T-helper 9 cell (primary cell): ENCODE data around the gene UBR1.

Experiments
- DNase-seq: peaks from one replicate; pipeline ENCODE4 v3.0.0-alpha.2; 2020

Gene UBR1

DNA sequence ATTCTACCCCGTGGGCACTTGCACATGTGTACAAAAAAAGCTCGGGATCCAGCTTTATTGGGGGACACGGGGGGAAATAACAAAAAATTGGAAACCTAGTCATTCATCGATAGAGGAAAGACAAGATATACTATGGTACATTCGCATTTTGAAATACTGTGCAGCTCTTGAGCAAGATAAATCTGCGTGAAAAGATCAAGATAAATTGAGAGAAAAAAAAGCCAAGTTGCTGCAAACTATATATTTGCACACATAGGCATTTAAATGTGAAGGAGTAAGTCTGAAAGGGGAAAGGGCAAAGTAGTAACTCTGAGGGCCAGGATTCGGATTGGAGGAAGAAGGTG, 620 bp upstream of the UBR1 start:
- no peak for DNase-seq

DNA sequence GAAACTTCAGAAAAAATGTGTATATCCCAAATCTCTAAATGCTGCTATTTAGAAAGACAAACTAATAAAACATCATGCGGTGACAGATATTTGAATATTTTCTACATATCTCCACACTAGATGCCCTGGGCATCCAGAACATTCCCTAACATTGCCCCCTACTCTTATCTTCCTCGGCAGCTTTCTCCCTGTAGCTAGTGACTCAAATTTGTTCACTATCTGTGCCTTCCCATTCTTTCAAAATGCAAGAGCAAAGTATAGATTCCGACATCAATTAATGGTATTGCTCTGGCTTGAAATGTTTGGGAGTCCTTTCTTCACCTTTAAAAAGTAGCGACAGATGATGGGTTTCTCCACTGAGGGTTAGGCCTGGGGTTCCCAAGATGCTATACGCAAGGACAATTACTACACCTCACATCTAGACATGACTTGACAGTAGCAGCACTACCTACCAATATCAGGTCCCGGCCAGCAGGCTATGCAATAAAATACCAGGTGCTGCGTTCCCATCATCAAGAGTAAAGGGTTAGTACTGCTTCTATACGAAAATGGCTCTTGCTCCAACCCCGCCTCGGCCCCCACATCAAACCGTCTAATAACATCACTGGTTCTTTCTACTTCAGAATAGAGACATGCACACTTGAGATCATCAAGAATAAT, 631 bp downstream of the UBR1 start:
- DNase-seq = no peak

DNA sequence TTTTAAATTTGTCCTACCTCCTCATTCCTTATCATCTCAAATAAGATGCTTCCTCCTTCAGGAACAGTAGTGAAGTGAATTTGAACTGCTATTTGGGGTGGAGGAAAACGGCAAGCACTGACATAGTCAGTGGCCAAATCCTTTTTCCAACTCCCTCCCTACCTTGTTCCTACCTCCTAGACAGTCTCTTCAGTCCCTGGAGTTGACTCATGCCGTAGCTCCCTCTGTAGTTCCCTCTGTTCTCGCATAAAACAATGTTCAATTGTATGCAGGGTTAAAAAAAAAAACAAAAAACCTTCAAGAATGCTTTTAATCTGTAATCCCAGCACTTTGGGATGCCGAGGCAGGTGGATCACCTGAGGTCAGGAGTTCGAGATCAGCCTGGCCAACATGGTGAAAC, 1.4 kb downstream of the UBR1 start:
- no peak for DNase-seq

DNA sequence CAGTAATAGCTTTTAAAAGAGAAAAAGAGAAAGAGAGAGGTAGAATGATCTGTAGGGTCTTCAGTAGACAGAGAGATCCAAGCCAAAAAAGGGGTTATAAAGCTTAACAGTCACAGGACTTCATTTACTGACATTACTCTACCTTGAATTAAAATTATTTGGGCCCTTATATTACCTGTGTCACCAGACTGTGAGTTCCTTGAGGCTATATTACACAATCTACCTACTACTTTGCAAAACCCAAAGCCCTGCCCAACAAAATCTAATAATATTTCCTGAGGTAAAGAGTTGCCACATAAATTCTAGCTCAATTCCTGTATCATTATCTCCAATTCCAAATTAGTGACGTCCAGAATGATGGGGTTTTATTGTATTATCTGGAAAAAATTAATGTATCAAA, 1.9 kb downstream of the UBR1 start:
- no peak for DNase-seq

DNA sequence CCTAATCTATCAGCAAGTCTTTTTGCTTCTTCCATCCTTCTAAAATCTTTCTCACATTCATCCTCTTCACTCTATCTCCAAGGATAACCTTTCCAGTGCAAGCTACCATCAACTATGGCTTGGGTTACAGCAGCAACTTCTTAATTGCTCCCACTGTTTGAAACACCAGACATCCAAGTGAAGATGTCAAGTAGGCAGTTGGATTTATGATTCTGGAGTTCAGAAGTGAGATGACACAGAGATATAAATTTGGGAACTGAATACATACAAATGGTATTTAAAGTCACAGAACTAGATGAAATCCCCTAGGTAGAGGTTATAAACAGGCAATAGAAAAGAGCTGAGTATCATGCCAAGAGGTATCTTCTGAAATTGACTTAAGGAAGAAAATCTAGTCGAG, 3.7 kb downstream of the UBR1 start:
- DNase-seq = no peak

DNA sequence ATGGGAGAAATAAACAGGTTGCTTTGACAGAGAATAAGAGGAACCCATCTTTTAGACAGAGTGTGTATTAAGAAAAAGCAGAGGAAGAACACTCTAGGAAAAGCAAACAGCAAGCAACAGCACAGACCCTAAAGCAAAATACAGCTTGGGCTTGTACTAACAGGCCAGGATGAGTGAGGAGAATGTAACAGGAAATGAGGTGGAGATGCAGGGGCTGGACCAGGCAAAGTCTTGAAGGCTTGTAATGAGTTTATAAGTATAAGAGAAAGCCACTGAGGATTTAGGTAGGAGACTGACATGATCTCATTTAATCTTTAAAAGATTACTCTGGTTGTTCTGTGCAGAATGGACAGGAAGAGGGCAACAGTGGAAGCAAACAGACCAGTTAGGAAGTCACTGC, 4.9 kb downstream of the UBR1 start:
- DNase-seq = no peak

DNA sequence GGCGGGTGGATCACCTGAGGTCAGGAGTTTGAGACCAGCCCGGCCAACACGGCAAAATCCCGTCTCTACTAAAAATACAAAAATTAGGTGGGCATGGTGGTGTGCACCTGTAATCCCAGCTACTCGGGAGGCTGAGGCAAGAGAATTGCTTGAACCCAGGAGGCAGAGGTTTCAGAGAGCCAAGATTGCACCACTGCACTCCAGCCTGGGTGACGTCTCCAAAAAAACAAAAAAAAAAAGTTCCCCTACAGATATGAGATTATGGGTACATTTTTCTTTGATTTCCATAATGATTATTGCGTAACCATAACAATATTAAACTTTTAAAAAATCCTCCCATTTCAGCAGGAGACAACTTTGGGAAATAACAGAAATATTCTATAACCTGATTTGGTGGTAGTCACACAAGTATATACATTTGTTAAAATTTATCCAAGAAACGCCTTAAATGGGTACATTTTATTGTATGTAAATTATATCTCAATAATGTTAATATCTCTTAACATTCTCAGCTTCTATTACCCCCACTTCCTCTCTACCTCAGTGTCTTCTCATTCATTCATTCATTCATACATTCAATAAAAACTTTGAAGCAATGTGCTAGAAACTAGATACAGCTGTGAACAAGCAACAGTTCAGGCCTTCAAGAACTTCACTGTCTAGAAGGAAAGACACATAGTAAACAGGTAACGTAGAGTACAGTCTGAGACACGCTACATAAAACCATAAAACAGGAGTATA, 6.6 kb downstream of the UBR1 start:
- no peak for DNase-seq

DNA sequence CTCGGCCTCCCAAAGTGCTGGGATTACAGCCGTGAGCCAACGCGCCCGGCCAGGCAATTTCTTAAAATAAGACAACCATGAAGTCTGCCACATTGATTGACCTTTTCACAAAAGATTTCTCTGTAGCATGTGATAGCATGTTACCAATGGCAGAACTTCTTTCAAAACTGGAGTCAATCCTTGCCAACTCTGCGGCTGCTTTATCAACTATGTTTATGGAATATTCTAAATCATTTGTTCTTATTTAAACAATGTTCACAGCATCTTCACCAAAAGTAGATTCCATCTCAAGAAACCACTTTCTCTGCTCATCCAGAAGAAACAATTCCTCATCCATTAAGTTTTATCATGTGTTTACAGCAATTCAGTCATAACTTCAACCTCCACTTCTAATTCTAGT, 9.4 kb downstream of the UBR1 start:
- DNase-seq = no peak

DNA sequence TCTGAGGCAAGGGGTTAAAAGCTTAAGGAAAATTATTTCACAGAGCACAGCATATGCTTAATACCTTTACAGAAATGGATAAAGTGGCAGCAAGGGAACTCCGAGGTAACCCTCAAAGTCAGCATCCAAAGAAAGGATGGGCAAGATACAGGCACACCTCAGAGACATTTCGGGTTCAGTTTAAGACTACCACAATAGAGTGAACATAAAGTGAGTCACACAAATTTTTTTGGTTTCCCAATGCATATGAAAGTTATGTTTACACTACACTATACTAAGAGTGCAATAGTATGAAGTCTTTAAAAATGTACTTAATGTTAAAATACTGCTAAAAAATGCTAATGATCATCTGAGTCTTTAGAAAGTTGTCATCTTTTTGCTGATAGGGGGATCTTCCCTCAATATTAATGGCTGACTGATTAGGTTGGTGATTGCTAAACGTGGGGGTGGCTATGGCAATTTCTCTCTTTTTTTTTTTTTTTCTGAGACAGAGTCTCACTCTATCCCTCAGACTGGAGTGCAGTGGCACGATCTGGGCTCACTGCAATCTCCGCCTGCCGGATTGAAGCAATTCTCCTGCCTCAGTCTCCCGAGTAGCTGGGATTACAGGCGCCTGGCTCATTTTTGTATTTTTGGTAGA, 10.0 kb downstream of the UBR1 start:
- no peak for DNase-seq

DNA sequence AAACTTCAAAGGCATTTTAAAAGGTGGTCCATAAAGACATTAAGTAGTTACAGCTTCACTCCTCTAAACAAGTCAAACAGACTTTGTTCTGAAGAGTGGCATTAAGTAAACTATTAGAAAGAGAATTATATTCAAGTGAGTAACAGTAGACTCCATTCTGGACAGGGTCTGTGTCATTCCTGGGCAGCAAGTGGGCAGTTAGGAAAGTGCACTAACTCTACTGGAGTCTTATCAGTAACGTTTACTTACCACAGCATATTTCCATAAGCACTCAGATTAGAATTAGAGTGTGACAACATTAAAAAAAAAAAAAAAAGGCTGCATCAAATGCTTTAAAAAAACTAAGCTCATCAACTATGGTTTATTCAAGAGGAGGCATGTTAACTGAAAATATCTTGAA, 10.6 kb downstream of the UBR1 start:
- no peak for DNase-seq

DNA sequence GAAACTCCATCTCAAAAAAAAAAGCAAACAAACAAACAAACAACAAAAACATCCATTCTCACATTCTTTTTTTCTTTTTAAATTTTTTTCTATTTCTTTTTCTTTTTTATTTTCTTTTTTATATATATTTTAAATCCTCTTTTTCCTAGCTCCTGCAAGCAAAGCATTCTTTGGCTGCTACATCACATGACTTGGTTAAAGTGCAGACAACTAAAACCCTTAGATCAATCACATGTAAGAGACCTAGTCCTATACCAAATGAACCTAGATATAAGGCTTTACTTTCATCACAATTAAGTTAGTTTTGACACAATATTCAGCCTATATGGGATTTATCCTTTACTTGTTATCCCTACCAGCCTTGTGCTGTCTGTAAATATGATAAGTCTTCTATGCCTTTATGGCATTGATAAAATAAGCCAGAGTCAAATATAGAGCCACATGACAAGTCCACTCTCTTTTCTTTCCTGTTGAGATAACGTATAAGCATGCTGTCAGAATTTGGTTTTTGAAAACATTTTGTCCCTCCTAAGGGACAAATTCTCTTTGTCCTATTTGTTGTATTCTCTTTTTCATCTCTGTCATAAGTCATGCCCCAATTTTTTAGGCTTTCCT, 11.3 kb downstream of the UBR1 start:
- DNase-seq = no peak

DNA sequence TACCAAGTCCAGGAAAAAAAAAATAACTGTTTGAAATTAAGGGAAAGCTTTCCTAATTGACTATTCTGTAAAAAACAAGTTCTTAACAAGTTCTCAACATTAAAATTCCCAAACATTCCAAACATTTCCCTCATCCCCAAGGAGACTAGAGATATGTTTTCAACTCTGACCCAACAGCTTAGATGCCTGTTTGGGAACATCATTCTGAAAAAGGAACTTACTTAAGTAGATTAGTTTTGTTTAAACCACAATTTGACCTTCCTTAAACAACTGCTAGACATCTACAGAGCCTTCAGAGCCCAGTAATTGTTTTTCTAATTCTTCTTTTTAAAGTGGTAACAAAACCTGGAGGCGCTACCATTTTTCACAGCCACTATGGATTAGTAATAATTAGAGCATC, 12.8 kb downstream of the UBR1 start:
- no peak for DNase-seq

DNA sequence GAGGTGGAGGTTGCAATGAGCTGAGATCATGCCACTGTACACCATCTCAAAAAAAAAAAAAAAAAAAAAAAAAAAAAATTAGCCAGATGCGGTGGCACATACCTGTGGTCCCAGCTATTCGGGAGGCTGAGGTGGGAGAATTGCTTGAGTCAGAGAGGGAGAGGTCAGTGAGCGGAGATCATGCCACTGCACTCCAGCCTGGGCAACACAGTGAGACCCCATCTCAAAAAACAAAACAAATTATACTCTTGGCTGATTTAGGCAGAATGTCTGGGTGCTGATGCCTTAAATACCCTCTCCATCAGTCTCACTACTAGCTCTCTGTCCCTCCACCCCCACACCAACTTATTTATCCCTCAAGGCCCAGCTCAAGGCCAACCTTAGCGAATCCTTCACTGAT, 14.0 kb downstream of the UBR1 start:
- no peak for DNase-seq

DNA sequence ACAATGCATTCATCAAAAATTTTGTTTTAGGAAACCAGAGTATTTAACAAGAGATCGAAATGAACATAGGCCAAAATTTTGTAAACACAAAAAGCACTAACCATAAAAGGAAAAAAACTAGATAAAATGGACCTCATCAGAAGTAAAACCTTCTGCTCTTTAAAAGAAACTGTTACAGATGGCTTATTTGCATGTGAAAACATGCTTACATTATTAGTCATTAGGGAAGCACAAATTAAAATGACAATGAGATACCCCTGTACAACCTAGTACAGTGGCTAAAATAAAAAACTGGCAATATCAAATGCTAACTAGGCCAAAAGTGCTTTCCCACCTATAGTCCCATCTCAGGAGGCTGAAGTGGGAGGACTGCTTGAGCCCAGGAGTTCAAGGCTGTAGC, 19.3 kb downstream of the UBR1 start:
- DNase-seq = no peak

DNA sequence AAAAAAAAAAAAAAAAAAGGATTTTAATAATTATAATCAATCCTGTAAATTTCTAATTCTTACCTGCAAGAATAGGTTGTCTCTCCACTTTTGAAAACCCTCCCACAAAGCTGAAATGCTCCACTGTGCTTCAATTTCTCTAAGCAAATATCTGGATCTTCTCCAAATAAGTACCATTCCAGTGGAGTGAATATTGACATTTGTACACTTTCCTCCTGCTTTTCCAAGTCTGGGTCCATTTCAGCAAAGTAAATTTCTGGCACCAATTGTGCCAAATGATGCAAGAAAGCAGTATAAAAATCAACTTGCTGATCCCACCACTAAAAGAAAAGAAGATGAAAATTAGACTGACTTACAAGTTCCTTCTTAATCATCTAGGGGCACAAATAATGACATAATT, 19.9 kb downstream of the UBR1 start:
- DNase-seq = no peak

DNA sequence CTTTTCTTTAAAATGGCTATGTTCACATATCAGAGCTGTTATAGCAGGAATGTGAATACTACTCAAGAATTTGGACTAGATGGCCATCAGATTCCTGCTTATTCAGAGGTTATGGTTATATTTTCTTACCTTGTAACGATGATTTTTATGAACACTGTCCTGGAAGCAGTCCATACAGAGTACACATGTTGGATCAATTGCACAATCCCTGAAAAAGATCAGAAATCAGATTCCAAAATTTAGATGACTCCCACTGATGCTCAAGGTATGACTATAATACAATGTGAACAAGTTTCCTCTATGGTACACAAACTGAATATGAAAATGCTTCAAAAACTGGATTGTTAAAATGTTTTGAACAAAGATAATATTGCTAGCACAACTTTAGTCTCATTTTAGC, 23.3 kb downstream of the UBR1 start:
- no peak for DNase-seq

DNA sequence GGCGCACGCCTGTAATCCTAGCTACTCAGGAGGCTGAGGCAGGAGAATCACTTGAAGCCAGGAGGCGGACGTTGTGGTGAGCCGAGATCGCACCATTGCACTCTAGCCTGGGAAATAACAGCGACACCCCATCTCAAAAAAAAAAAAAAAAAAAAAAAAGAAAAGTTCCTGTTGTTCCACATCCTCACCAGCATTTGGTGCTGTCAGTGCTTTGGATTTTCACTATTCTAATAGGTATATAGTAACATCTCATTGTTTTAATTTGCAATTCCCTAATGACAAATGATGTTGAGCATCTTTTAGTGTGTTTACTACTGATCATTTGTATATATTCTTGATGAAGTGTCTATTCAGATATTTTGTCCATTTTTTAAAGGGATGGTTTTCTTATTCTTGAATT, 24.6 kb downstream of the UBR1 start:
- DNase-seq = no peak

DNA sequence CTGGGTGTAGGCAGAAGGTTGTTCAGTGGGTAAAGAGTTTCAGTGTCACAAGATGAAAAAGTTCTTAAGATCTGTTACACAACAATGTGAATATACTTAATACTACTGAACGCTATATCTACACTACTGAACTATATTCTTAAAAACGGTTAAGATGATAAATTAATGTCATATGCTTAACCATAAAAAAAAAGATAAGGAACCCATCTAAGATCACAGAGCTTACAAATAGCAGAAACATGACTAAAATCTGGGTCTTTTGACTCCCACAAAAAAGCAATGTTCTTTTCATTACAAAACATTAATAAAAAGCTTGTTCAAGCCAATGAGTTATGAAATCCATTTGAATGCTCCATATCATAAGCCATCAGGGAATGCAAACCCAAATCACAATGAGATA, 34.4 kb downstream of the UBR1 start:
- no peak for DNase-seq

DNA sequence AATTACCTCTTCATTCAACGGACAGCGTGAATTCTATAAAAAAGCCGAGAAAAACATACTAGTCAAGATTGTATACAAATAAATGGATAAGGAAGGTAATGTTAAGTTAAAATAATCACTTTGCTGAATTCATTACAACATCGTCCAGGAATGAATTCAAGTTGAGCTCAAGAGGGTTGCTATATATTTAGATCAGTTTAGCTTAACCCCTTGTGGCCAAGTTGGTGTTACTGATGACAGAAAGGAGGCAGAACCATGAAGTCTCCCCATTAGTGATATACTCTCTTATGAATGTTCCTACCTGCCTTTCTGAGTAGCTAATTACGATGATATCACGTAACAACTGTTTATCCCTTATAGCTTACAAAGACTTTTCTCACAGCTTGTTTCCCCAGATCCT, 34.9 kb downstream of the UBR1 start:
- no peak for DNase-seq

DNA sequence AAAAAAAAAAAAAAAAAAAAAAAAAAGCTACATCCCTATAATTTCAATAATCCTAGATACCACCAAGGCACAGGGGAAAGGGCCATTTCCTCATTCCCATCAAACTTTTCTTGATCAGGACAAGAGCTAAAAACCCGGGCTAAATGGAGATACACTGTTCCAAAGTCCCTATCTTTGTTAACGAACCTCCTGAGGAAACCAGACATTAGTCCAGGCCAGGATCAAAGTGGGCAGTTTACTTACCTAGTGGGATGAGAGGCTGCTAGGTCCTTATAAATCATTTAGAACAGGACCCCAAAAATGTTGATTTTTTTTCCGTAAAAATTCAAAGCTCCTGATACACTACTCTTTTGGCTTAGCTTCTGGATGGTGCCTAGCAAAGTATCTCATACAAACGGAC, 35.6 kb downstream of the UBR1 start:
- no peak for DNase-seq

DNA sequence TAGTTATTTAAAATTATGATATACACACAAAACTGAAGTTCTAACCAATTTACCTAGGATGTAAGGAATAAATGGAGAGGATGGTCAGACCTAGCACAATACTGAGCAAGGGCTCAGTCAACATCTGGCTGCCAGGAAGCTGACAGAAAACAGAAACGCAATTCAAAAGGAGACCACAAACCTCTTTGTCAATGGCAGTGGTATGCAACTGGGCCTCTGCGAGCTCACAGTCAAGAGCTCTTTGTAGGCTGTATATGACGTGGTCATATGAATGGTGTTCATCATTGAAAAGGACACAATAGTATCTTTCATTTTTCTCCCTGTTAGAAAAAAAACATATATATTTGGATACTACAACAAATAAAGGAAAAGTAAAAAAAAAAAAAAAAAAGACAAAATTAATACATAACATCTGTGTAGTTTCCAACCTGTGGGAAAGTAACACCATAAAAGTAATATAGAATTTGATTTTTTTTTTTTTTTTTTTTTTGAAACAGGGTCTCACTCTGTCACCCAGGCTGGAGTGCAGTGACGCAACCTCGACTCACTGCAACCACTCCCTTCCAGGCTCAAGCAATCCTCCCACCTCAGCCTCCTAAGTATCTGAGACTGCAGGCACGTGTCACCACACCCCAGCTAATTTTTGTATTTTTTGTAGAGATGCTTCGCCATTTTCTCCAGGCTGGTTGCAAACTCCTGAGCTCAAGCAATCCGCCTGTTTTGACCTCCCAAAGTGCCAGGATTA, 37.9 kb downstream of the UBR1 start:
- no peak for DNase-seq

DNA sequence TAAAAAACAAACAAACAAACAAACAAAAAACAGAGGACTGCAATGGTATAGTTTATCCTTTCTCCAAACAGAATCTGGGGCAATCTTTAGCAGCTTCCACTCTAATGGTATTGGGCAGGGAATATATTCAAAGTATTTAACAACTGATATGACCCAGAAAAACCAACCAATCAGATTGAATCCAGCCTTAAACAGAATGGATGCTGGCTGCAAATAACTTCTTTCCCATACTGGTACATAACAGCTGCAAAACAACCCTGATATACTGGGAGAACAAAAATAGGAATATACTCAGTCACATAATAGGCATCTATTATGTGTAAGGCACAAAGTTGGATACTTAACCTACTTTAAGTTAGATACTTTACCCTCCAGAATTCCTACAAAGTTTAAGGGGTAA, 49.1 kb downstream of the UBR1 start:
- no peak for DNase-seq

DNA sequence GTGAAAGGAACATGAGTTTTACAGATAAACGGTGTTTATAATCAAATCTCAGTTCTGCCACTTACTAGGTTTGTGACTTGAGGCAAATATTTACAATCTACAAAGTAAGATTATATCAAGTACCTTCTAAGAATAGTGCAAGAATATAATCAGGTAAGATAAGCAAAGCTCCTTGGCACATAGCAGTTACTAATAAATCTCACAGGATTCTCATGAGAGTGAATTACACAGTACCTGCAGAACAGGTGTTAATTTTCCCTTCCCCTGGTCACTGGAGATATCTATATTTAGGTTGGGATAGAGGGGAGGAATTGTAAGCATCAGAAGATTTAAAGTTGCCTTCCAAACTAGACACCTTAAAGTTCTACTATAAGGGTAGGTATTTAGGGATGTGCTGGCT, 53.0 kb downstream of the UBR1 start:
- DNase-seq = no peak
